Hypothalamus (tissue), 51 donors: ENCODE data around the gene KDM4B.
A peak's percentile ranks its signal among the peaks of the same experiment; 100 is the strongest.

Experiments used
- DNase-seq, 51 donors: peaks; one replicate each; lab custom pipeline; 2025; lab: John Stamatoyannopoulos, UW

KDM4B gene

GRCh38 chr19:5047251-5047935 is 78.5 kb downstream of the KDM4B start:
- DNase-seq = no peak

- DNase-seq = peak in 49 of 51 donors; percentile 6 to 82 (median 64)
Observed at GRCh38 chr19:5048091-5048726, 79.3 kb downstream of the KDM4B start.

GRCh38 chr19:5048727-5049553 is 80.0 kb downstream of the KDM4B start:
- DNase-seq = peak in 5 of 51 donors; percentile 25 to 40 (median 28)

GRCh38 chr19:5049561-5049960 is 80.6 kb downstream of the KDM4B start:
- no peak for DNase-seq

- DNase-seq = no peak
Observed at GRCh38 chr19:5050067-5050656, 81.2 kb downstream of the KDM4B start.

- DNase-seq = no peak
Observed at GRCh38 chr19:5050905-5051304, 82.0 kb downstream of the KDM4B start.

- no peak for DNase-seq
Observed at GRCh38 chr19:5051619-5052018, 82.7 kb downstream of the KDM4B start.

- DNase-seq = no peak
Observed at GRCh38 chr19:5052515-5052914, 83.6 kb downstream of the KDM4B start.

- no peak for DNase-seq
Observed at GRCh38 chr19:5052945-5053485, 84.1 kb downstream of the KDM4B start.

- no peak for DNase-seq
Observed at GRCh38 chr19:5053661-5054060, 84.7 kb downstream of the KDM4B start.

GRCh38 chr19:5054551-5055456 is 85.9 kb downstream of the KDM4B start:
- peak in 31 of 51 donors; percentile 4 to 72 (median 38) for DNase-seq

GRCh38 chr19:5055457-5055776 is 86.5 kb downstream of the KDM4B start:
- DNase-seq = no peak

GRCh38 chr19:5057860-5058259 is 88.9 kb downstream of the KDM4B start:
- peak in 13 of 51 donors; percentile 2 to 31 (median 19) for DNase-seq

- DNase-seq = peak in 11 of 51 donors; percentile 3 to 78 (median 48)
Observed at GRCh38 chr19:5058521-5059212, 89.8 kb downstream of the KDM4B start.

- peak in 20 of 51 donors; percentile 11 to 65 (median 40) for DNase-seq
Observed at GRCh38 chr19:5059213-5059574, 90.3 kb downstream of the KDM4B start.

- DNase-seq = peak in 1 of 51 donors; percentile 21
Observed at GRCh38 chr19:5059793-5060192, 90.9 kb downstream of the KDM4B start.

- no peak for DNase-seq
Observed at GRCh38 chr19:5062195-5062594, 93.3 kb downstream of the KDM4B start.

- no peak for DNase-seq
Observed at GRCh38 chr19:5062799-5063198, 93.9 kb downstream of the KDM4B start.
